Activated gamma-delta T cell treated with Interleukin-2 at 50 U/mL for 16 hours (primary cell): ENCODE measurements around the gene SHF.

Experiments used
- DNase-seq: peaks from one replicate; pipeline ENCODE4 v3.0.0-alpha.2; 2020

The SHF gene

GRCh38 chr15:45198337-45199135, 10.8 kb upstream of the SHF start:
- peak; percentile 92 for DNase-seq

GRCh38 chr15:45197512-45197911, 9.7 kb upstream of the SHF start:
- no peak for DNase-seq

DNA sequence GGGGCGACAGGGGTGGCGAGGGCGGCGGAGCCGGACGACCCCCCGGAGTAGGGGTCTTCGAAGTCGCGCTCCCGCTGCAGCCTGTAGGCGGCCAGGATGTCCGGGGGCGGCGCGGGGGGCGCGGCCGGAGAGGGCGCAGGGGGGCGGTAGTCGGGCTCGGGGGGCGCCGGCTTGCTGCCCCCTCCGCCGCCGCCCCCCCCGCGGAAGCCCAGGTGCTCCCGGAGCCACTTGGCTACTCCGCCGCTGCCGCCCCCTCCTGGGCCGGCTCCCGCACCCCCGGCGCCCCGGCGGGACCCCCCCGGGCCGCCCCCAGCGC, 230 bp downstream of the SHF start:
- no peak for DNase-seq

DNA sequence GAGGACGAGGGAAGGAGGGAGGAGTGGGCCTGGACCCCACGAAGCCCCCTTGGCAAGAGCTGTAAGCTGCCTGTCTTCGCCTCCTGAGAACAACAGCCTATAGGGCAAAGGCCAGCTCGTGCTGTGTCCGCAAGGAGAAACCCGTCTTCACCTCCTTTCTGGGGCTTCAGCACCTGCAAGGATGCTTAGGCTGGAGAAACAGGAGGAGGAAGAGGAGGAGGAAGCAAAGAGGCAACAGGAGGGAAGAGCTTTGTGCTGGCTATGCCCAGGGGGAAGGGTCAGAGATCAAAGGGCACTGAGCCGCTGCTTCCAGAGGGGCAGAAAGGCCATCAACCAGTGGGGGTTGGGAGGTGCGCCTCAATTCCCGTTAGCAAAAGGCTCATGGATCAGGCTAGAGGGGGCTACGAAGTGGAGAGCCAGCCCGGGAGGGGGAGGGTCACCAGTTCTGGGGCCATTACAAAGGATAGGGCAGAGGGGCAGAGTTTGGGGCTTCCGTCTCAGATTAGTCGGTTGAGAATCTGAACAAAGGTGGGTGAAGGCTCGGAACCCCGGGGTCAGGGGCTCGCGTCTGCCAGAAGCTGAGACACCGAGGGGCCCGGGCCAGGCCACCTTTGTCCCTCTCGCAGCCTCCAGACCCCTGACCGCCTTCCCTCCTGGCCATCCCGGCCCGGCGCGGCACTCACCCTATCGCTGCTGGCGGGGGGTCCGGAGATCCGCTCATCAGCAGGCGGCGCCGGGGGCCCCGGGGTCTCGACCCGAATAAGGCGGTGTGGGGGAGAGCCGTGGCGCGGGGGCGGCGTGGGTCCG, 792 bp downstream of the SHF start:
- no peak for DNase-seq

DNA sequence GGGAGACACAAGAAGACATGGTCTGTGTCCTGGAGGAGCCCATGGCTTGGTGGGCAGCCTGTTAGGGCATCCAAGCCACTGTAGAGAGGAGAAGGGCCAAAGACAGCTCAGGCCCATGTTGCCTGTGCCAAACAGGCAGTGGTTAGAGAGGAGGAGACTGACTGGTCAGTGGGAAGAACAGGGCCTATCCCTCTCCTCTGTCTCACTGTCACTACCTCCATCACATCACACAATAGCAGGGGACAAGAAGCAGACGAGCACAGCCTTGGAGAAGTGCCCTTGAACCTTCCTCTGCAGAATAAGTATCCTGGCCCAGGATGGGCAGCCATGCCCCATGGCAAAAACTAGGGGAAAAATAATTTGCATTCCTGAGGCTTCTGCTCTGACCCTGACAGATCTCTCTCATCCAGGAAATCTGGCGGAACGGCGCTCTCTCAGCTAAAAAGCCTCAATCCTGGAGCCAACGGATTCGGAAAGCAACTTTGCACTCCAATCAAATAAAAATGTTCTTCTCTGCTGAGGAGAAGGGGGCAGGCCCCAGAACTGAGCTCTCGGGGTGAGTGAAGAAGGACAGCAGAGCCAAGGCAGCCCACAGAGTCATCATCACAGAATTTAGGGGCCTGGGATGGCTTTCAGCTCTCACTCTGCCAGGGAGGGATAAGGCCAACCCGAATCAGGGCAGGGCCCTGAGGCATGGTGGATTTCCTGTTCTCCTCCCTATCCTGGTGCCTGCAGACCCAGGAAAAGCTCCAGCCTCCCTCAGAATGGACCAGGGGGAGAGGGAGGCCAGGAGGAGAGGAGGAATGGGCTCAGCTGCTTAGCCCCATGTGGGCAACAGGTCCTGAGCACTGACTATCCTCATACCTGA, 1.6 kb downstream of the SHF start:
- DNase-seq: no peak

DNA sequence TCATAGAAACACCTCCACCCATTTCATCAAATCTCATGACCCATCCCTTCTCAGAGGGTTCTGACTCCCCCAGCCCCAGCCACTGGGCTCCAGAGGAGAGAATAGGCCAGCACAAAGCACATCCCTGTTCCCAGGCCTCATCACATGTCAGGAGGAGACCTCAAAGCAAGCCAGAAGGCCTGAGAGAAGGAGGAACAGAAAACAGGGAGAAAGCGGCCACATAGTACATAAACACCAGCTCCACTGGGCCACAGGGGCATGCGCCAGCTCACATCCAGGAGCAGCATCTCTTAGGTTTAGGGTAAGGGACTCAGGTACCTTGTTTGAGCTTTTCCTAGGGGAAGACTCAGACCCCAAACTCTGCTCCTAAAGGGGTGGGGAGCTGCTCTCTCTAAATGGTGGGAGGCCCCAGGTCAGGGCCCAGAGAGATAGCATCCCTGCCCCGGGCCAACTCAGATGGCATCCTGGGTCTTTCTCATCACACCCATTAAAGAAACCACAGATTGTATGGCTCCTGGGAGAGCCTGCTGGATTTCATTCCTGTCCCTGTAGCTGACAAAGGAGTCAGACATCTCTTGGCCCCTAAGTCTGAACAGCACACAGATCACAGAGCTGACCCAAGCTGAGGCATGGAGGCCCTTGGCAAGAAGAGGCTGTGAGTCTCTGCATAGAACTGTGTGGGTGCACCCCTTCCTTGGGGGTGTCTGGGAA, 2.5 kb downstream of the SHF start:
- no peak for DNase-seq

DNA sequence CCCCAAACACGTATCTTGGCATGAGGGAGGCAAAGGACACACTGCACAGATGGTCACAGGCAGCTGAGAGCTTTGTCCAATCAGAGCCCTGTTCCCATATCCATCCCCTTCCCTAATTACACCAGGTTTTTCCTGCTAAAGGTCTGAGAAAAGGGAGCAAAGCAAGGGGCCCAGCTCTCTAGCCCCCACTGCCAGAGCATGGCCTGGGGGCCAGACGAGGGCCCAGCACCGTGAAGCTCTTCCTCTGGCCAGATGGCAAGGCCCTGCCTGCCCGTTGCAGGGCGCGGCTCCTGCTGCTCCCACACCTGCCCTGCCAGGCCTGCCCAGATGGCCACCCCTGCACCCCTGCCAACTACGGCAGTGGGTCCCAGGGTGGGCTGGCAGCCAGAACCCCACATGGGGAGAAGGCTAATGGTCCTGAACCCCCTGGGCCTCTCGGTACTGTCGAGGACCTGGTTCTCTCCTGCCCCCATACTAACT, 3.2 kb downstream of the SHF start:
- DNase-seq: no peak

DNA sequence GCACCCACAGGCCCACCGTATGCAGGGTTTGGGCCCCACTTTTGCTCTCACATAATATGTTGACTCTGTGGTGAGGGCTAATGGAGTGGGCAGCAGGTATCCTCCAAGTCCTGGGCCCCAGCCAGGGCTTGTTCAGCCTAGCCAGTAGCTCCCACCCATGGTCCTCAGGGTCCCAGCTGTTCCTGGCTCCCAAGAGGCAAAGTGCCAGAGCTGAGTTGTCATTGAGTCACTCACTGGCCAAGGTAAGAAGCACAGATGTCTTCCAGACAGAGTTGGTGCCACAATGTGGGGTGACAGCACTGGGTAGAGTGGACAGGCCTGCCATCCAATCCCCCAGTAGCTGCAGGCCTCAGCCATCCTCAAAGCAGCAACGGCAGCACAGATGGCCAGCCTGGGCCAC, 4.3 kb downstream of the SHF start:
- DNase-seq: no peak

DNA sequence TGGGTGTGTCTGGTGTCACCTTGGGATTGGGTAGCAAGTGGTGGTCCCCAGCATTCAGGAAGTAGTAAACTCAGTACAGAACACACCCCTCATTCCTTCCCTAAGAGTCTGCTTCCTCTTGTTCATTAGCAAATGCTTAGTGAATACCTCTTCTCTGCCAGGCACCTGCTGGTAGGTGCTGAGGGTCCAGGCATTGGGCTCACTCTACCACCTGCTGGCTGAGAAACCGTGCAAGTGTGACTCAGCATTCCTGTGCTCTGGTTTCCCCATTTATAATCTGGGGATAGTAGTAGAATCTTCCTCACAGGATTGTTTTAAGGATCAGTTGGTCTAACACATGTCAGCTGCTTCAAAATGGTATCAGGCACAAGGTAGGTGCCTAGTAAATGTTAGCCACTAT, 4.8 kb downstream of the SHF start:
- DNase-seq: no peak

DNA sequence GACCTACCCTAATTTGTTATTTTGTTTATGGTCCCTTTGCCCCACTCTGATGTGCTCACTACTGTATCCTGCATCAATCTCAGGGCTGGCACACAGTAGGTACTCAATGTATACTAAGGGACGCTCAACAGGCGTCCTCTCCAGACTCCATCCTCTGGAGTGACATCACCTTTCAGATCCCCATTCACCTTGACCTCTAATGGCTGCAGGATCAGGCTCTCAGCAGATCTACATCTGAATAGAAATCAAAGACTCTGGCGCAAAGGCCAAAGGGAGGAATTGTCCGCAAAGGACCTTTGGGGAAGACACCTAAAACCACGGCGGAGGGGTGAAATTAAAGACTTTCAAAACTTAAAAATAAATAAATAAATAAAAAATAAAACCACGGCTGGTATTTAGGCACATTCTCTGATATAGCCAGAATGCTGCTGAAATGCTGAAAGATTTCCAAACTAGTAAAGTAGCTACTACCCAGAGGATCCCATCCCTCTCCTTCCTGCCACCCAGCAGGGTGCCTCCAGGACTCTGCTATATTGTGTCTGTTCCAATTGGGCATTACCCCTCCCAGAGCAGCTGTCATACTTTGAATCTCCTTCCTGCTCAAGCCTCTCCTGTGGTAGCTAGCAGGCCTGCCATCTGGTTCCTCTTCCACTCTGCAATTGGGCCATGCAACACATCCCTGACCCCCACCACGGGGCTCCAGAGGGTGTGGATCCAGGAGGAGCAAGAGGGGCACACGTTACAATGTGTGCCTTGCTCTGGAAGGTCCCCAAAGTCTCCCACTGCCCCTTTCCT, 6.1 kb downstream of the SHF start:
- no peak for DNase-seq

GRCh38 chr15:45180648-45181436, 6.9 kb downstream of the SHF start:
- no peak for DNase-seq

DNA sequence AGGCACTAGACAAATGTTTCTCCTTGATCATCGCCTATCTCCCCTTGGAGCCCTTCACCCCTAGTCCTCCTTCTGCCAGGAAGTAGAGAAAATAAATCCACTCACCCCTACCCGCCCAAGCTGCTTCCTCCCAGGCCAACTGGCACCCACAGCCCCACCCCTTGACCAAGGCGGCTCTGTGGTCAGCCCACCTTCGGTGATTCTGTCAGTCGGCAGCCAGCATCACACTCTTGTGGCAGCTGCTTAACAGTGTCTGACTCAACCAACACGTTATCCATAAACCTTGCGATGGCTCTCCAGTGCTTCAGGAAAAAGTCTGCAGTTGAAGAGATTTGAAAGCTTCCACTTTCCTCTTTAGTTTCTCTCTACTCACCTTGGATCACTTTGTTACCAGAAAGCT, 7.6 kb downstream of the SHF start:
- peak; percentile 17 for DNase-seq

DNA sequence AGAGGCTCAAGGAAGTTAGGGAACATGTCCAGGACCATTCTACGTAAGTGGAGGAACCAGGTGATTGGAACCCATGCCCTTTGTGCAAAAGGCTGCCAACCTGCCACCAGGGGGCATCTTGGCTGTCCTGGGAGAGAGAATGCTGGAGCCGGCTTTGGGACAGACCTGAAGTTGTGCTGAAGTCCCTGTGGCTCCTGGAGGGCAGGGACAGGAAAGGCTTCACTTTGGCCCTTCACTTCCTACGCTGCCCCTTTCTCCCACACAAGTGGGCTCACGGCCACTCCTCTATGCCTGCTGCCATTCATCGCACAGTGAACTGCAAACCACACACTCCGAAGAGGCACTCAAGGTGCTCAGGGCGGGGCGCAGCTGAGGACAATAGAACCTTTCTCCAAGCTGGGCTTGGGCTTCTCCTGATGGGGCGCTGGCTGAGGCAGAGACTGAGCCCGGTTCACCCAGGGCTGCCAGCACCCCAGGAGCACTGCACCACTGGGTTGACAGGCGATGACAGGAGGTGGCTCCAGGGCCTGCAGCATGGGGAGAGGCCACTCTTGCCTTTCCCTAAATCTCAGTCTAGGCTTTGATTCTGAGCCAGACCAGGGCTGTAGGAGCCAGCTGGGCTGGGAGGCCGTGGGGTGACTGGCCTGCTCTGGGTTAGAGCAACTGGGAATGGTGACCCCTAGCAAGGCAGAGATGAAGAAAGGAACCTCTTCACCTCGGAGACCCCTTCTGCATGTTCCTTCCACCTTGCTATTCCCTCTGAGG, 8.4 kb downstream of the SHF start:
- DNase-seq: peak; percentile 45

GRCh38 chr15:45177285-45177684, 10.5 kb downstream of the SHF start:
- no peak for DNase-seq

GRCh38 chr15:45174577-45174976, 13.2 kb downstream of the SHF start:
- DNase-seq: no peak

DNA sequence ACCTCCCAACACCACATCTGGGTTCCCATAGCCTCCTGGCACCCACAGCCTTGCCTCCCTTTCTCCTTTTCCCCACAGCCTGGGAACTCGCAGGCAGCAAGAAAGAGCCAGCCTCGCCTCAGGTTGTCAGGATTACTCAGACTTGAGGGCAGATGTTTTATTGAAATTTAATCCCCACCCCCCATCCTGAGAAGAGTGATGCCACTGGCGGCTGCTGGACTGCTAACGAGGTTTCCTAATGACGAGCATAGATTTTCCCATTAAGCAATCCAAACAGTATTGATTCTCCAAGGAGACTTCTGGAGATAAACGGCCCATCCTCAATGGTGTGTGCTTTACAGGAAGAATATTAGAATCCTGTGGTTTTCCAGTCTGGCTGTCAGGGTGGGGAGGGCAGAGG, 13.7 kb downstream of the SHF start:
- DNase-seq: no peak

- no peak for DNase-seq
These were observed 15.9 kb downstream of the SHF start for GRCh38 chr15:45171912-45172311.

DNA sequence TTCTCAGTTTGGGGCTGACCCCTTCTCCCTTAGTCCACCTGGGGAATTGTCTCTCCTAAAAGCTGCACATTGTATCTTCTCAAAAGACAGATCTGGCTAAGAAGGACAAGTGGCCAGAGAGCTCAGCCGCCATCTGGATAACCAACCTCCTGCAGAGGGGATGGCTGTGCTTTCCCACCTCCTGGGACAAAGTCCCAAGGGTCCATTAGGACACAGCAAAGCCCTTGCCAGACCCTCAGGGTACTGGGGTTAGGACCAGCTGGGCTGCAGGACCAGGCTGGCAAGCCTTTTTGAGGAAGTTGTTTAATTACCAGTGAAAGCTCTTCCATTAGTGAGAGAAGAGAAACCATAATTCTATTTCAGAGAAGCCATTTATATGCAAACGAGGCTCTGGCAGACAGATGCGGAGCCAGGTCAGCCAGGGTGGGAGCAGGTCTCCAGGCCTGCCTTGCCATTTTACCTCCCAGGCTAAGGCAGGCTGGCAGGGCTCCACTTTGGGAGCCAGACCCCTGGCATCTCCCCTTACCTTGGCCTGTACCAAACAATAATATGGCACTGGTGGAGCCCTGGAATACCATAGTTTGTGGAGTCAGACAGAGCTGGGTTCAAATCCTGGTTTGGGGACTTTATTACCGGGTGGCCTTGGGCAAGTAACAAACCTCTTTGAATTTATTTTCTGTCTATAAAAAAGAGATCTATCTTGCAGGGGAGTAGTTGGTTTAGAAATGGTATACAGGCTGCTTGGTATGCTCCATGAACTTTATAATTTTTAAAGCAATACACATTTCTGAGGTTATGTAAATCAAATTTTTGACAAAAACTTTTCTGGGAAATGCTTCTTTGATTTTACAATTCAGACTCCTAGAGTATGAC, 17.9 kb downstream of the SHF start:
- DNase-seq: no peak
